ENCODE data around the gene BGLAP.

- TF ChIP-seq CTCF (IDR thresholded peaks at IDR 0.05; ENCODE audit: borderline replicate concordance, extremely low read depth, low read length, poor library complexity, severe bottlenecking) (no peak), EZH2 (IDR thresholded peaks at IDR 0.05; ENCODE audit: borderline replicate concordance, low read depth, low read length, severe bottlenecking) (no peak)
These were observed 5.8 kb upstream of the BGLAP start for GRCh38 chr1:156236164-156236563.

Measured in DND-41 (cell line).